K562 (cell line): ENCODE measurements around the gene CIB1. TPM values are rescaled to one million over a fixed set of nuclear protein-coding genes. Genes with fewer than 3 reads are reported as not detected.
A peak's percentile ranks its signal among the peaks of the same experiment; 100 is the strongest.

Experiments
- ARID4B ChIP-seq: sonication (generic); formaldehyde crosslinking; IDR thresholded peaks from 2 replicates; pipeline ENCODE4 v1.8.0; 2022; ENCODE audit warnings: mild to moderate bottlenecking, missing genetic modification reagents
- BCL6 ChIP-seq: fragments of 250-450 bp; sonication (Bioruptor Pico); IDR thresholded peaks from 2 replicates; pipeline ENCODE4 v1.4.0; 2020
- CBX1 ChIP-seq: sonication (generic); IDR thresholded peaks from 2 replicates; pipeline ENCODE4 v1.6.1; 2016; ENCODE audit warnings: antibody characterized with exemption, low read depth, mild to moderate bottlenecking
- DDX20 ChIP-seq: fragments of 450-650 bp; IDR thresholded peaks from 2 replicates; pipeline ENCODE4 v1.6.1; 2016; ENCODE audit warnings: missing genetic modification characterization, low read depth, mild to moderate bottlenecking, missing compliant biosample characterization, moderate library complexity
- E2F3 ChIP-seq: fragments of 250-450 bp; sonication (Bioruptor Pico); IDR thresholded peaks from 2 replicates; pipeline ENCODE4 v1.4.0; 2020; ENCODE audit warnings: mild to moderate bottlenecking
- FOSL1 ChIP-seq: fragments of 200-800 bp; sonication (Bioruptor generic); conservative IDR thresholded peaks from 2 replicates; pipeline ENCODE4 v1.6.1; 2016; ENCODE audit warnings: missing genetic modification characterization, missing compliant biosample characterization
- FOXJ3 ChIP-seq: sonication (generic); formaldehyde crosslinking; IDR thresholded peaks from 2 replicates; pipeline ENCODE4 v1.4.0; 2020; ENCODE audit warnings: mild to moderate bottlenecking, missing genetic modification reagents
- KDM2B ChIP-seq: fragments of 250-450 bp; sonication (Bioruptor Pico); IDR thresholded peaks from 2 replicates; pipeline ENCODE4 v1.8.0; 2021; ENCODE audit warnings: mild to moderate bottlenecking, moderate library complexity
- KLF10 ChIP-seq: fragments of 250-450 bp; sonication (Bioruptor Pico); IDR thresholded peaks from 2 replicates; pipeline ENCODE4 v1.6.1; 2021; ENCODE audit warnings: matching md5 sums
- L3MBTL2 ChIP-seq: fragments of 450-650 bp; IDR thresholded peaks from 2 replicates; pipeline ENCODE4 v1.6.1; 2016; ENCODE audit warnings: mild to moderate bottlenecking, moderate library complexity
- MYNN ChIP-seq, 2 experiments: sonication (generic); formaldehyde crosslinking in 1 of 2; IDR thresholded peaks; 2 replicates each; pipeline versions ENCODE4 v1.5.0 to v1.6.1; 2016 to 2020; ENCODE audit warnings: antibody characterized with exemption in 1 of 2, missing genetic modification reagents in 1 of 2
- RBM22 ChIP-seq: fragments of 200-400 bp; formaldehyde crosslinking; IDR thresholded peaks from 2 replicates; pipeline ENCODE4 v1.6.1; 2018; ENCODE audit warnings: low read length, low read depth; ENCODE audit not compliant: poor library complexity, severe bottlenecking
- SAFB ChIP-seq: fragments of 200-400 bp; formaldehyde crosslinking; IDR thresholded peaks from 2 replicates; pipeline ENCODE4 v1.6.1; 2017; ENCODE audit warnings: low read depth, low read length, borderline replicate concordance
- SIX5 ChIP-seq, 2 experiments: IDR thresholded peaks; 2 replicates each; pipeline ENCODE4 v1.6.1; 2011; ENCODE audit warnings: low read length in 2 of 2, borderline replicate concordance in 1 of 2, low read depth in 1 of 2, mild to moderate bottlenecking in 1 of 2, moderate library complexity in 1 of 2; ENCODE audit not compliant: insufficient read depth in 1 of 2
- SREBF2 ChIP-seq: sonication (generic); formaldehyde crosslinking; IDR thresholded peaks from 2 replicates; pipeline ENCODE4 v1.4.0; 2020; ENCODE audit warnings: mild to moderate bottlenecking, missing genetic modification reagents
- TEAD2 ChIP-seq: fragments of 450-650 bp; IDR thresholded peaks from 2 replicates; pipeline ENCODE4 v1.6.1; 2016; ENCODE audit warnings: missing genetic modification characterization, control low read depth, missing compliant biosample characterization
- ZNF184 ChIP-seq: sonication (generic); formaldehyde crosslinking; IDR thresholded peaks from 2 replicates; pipeline ENCODE4 v1.5.0; 2020; ENCODE audit warnings: missing genetic modification reagents
- ZNF239 ChIP-seq: fragments of 250-450 bp; sonication (Bioruptor Pico); IDR thresholded peaks from 2 replicates; pipeline ENCODE4 v1.4.0; 2020; ENCODE audit warnings: mild to moderate bottlenecking
- ZNF280B ChIP-seq: fragments of 250-450 bp; sonication (Bioruptor Pico); IDR thresholded peaks from 2 replicates; pipeline ENCODE4 v1.5.1; 2021; ENCODE audit warnings: mild to moderate bottlenecking
- ZNF3 ChIP-seq: fragments of 250-450 bp; sonication (Bioruptor Pico); IDR thresholded peaks from 2 replicates; pipeline ENCODE4 v1.5.0; 2021; ENCODE audit warnings: mild to moderate bottlenecking, moderate library complexity
- ZNF696 ChIP-seq: fragments of 250-450 bp; sonication (Bioruptor Pico); conservative IDR thresholded peaks from 2 replicates; pipeline ENCODE4 v1.4.0; 2020; ENCODE audit warnings: mild to moderate bottlenecking, moderate library complexity
- ZNF77 ChIP-seq: fragments of 250-450 bp; sonication (Bioruptor Pico); IDR thresholded peaks from 2 replicates; pipeline ENCODE4 v1.5.0; 2020
- ZSCAN29 ChIP-seq: fragments of 450-650 bp; IDR thresholded peaks from 2 replicates; pipeline ENCODE4 v1.6.1; 2017
- ZZZ3 ChIP-seq: fragments of 450-650 bp; IDR thresholded peaks from 2 replicates; pipeline ENCODE4 v1.6.1; 2016; ENCODE audit warnings: antibody characterized with exemption, mild to moderate bottlenecking, moderate library complexity
- polyA plus RNA-seq, 8 experiments: library from polyadenylated mRNA; depleted of rRNA in 4 of 8; stranded (reverse) in 5 of 8; unstranded in 3 of 8; fragments of >200 nt; fragmentation: Nextera tagmentation in 2 of 8; fragmentation: Illumina TruSeq in 1 of 8; extraction: Ambion mirVana in 2 of 8; extraction: Trizol in 1 of 8; gene quantifications; 2 replicates each; pipeline versions ENCODE4 v1.2.1 to v1.2.3, GENCODE V29; 2011 to 2014; ENCODE audit warnings: inconsistent platforms in 1 of 8, missing spikeins in 1 of 8
- total RNA-seq, 7 experiments: library from RNA; depleted of rRNA in 6 of 7; stranded (reverse); fragments of >200 nt in 6 of 7; fragmentation: Illumina TruSeq in 2 of 7; extraction: Trizol in 2 of 7; gene quantifications; 2 replicates each; pipeline versions ENCODE4 v1.2.1 to v1.2.3, GENCODE V29; 2011 to 2021; ENCODE audit warnings: low replicate concordance in 1 of 7
- TF ChIP-seq, protein P1 (sequence below), 2 experiments: fragments of 450-650 bp; IDR thresholded peaks; 2 replicates each; pipeline ENCODE4 v1.6.1; 2016

CIB1 gene
- total and polyA plus RNA-seq, 9 of the 15 experiments (the other 6 are each of a cell fraction or from before 2014, with no cell fraction given): 14.9 to 136 (median 64.5) TPM

GRCh38 chr15:90239371-90239770 lies 5.6 kb upstream of the CIB1 start (continued):
- TF ChIP-seq MYNN (IDR thresholded peaks at IDR 0.05) (no peak), MYNN (CRISPR knock-in tag; IDR thresholded peaks at IDR 0.05) (no peak), ZNF696 (CRISPR knock-in tag) (no peak), DDX20 (tag) (no peak), SIX5 (IDR thresholded peaks at IDR 0.05; ENCODE audit: borderline replicate concordance in 1 of 2, insufficient read depth in 1 of 2, low read depth in 1 of 2, low read length in 2 of 2) (no peak), TEAD2 (no peak), ZZZ3 (no peak), ZSCAN29 (no peak), SAFB (no peak), SREBF2 (CRISPR knock-in tag) (no peak), ZNF184 (no peak), FOSL1 (tag) (peak; percentile 73), L3MBTL2 (0 out of 2 replicates have a peak, but pooled peaks have one; percentile 12), RBM22 (no peak), FOXJ3 (CRISPR knock-in tag) (no peak), E2F3 (CRISPR knock-in tag) (no peak), ZNF280B (CRISPR knock-in tag) (no peak), CBX1 (no peak), ZNF3 (no peak), ARID4B (CRISPR knock-in tag) (no peak), BCL6 (no peak), KLF10 (CRISPR knock-in tag) (no peak), KDM2B (CRISPR knock-in tag) (no peak), ZNF239 (CRISPR knock-in tag) (no peak), ZNF77 (no peak)
- TF ChIP-seq, protein P1, sequence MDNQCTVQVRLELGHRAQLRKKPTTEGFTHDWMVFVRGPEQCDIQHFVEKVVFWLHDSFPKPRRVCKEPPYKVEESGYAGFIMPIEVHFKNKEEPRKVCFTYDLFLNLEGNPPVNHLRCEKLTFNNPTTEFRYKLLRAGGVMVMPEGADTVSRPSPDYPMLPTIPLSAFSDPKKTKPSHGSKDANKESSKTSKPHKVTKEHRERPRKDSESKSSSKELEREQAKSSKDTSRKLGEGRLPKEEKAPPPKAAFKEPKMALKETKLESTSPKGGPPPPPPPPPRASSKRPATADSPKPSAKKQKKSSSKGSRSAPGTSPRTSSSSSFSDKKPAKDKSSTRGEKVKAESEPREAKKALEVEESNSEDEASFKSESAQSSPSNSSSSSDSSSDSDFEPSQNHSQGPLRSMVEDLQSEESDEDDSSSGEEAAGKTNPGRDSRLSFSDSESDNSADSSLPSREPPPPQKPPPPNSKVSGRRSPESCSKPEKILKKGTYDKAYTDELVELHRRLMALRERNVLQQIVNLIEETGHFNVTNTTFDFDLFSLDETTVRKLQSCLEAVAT (IDR thresholded peaks at IDR 0.05): no peak
